Stimulated activated CD8-positive, alpha-beta memory T cell treated with anti-CD3 and anti-CD28 coated beads, Interleukin-7, amount 100 ng/mL, for 4 hours (primary cell): ENCODE results near the gene SLC10A7.

Experiments used
- DNase-seq, 2 donors: peaks; one replicate each; pipeline ENCODE4 v3.0.0-alpha.2; 2020; ENCODE audit warnings: low read depth in 2 of 2

SLC10A7 gene

GRCh38 chr4:146211440-146211839 is 310.3 kb downstream of the SLC10A7 start:
- no peak for DNase-seq

- no peak for DNase-seq
These were observed 310.9 kb downstream of the SLC10A7 start for GRCh38 chr4:146210890-146211289.

GRCh38 chr4:146207410-146207809 is 314.3 kb downstream of the SLC10A7 start:
- no peak for DNase-seq
